IMR-90 (cell line): ENCODE data around the gene POLR1B. TPM values are rescaled to one million over a fixed set of nuclear protein-coding genes. Genes with fewer than 3 reads are reported as not detected.

ENCODE experiments used
- ATAC-seq: fragments of 200-7000 bp; cut with Tn5 transposase; 2 replicates; pipeline ENCODE4 v1.9.1; 2020; ENCODE audit warnings: low read depth, mild to moderate bottlenecking, moderate library complexity
- BruUV-seq: library from RNA; stranded (reverse); fragments of 400-500 nt; replicated peaks from 2 replicates; lab custom pipeline; 2021; lab: Mats Ljungman, UMichigan
- CTCF ChIA-PET: fragments of 300-600 bp; formaldehyde crosslinking; extraction: SDS; loops from one replicate; lab custom pipeline; 2021; ENCODE audit warnings: antibody characterized with exemption; lab: Yijun Ruan, JAX
- POLR2A ChIA-PET: fragments of 300-600 bp; sonication (Branson Sonifier 250); formaldehyde crosslinking; loops from one replicate; lab custom pipeline; 2022; ENCODE audit warnings: antibody characterized with exemption; ENCODE audit not compliant: unreplicated experiment; lab: Charles Lee
- DNase-seq: peaks from one replicate; pipeline ENCODE4 v3.0.0; 2013
- H2AFZ ChIP-seq: replicated peaks from 2 replicates; pipeline ENCODE3; 2013; ENCODE audit warnings: low read length, mild to moderate bottlenecking; ENCODE audit not compliant: poor library complexity
- H2AK5ac ChIP-seq: 2 replicates; pipeline ENCODE4 v1.6.1; 2013; ENCODE audit warnings: low read depth, low read length, inconsistent platforms
- H2AK9ac ChIP-seq: replicated peaks from 2 replicates; pipeline ENCODE3; 2013; ENCODE audit warnings: mild to moderate bottlenecking, low read depth, low read length, moderate library complexity; ENCODE audit not compliant: poor library complexity
- H2BK120ac ChIP-seq: 2 replicates; pipeline ENCODE4 v1.6.1; 2013; ENCODE audit warnings: low read depth, low read length, inconsistent platforms
- H2BK15ac ChIP-seq: 3 replicates; pipeline ENCODE4 v1.6.1; 2013; ENCODE audit warnings: low read depth, low read length, inconsistent platforms
- H2BK20ac ChIP-seq: 2 replicates; pipeline ENCODE4 v1.6.1; 2013; ENCODE audit warnings: low read depth, mild to moderate bottlenecking, inconsistent platforms, low read length, moderate library complexity
- H2BK5ac ChIP-seq: 2 replicates; pipeline ENCODE4 v1.6.1; 2013; ENCODE audit warnings: mild to moderate bottlenecking, low read depth, low read length, inconsistent platforms; ENCODE audit not compliant: poor library complexity, severe bottlenecking
- H3K14ac ChIP-seq: replicated peaks from 2 replicates; pipeline ENCODE4 v1.6.1; 2013; ENCODE audit warnings: low read depth, low read length, inconsistent platforms
- H3K18ac ChIP-seq: 2 replicates; pipeline ENCODE4 v1.6.1; 2013; ENCODE audit warnings: low read depth, low read length, control low read depth
- H3K23ac ChIP-seq: 2 replicates; pipeline ENCODE4 v1.6.1; 2013; ENCODE audit warnings: low read depth, low read length, inconsistent platforms
- H3K27ac ChIP-seq: 2 replicates; pipeline ENCODE4 v1.5.1; 2013; ENCODE audit warnings: mild to moderate bottlenecking, control low read depth, low read length; ENCODE audit not compliant: insufficient read depth
- H3K27me3 ChIP-seq: 2 replicates; pipeline ENCODE4 v1.6.1; 2013; ENCODE audit warnings: low read length; ENCODE audit not compliant: control insufficient read depth, insufficient read depth
- H3K36me3 ChIP-seq: 2 replicates; pipeline ENCODE4 v1.6.1; 2013; ENCODE audit warnings: low read length, mixed read lengths; ENCODE audit not compliant: control insufficient read depth, insufficient read depth
- H3K4ac ChIP-seq: 2 replicates; pipeline ENCODE4 v1.6.1; 2013; ENCODE audit warnings: low read depth, low read length, inconsistent platforms
- H3K4me1 ChIP-seq: 2 replicates; pipeline ENCODE4 v1.6.1; 2013; ENCODE audit warnings: low read length, mixed read lengths; ENCODE audit not compliant: control insufficient read depth, insufficient read depth
- H3K4me2 ChIP-seq: 2 replicates; pipeline ENCODE4 v1.6.1; 2013; ENCODE audit warnings: low read depth, mild to moderate bottlenecking, control low read depth, low read length, moderate library complexity
- H3K4me3 ChIP-seq: 2 replicates; pipeline ENCODE4 v1.5.1; 2013; ENCODE audit warnings: low read depth, mild to moderate bottlenecking, control low read depth, low read length, moderate library complexity; ENCODE audit not compliant: insufficient read depth
- H3K56ac ChIP-seq: 2 replicates; pipeline ENCODE4 v1.6.1; 2013; ENCODE audit warnings: low read length, inconsistent platforms; ENCODE audit not compliant: insufficient read depth; ENCODE audit errors: extremely low read depth
- H3K79me1 ChIP-seq, 2 experiments: 2 replicates each; pipeline ENCODE4 v1.6.1; 2013; ENCODE audit warnings: low read length in 2 of 2, inconsistent platforms in 1 of 2, low read depth in 1 of 2
- H3K9ac ChIP-seq: 2 replicates; pipeline ENCODE4 v1.6.1; 2013; ENCODE audit warnings: low read depth, low read length, control low read depth
- H3K9me1 ChIP-seq: 2 replicates; pipeline ENCODE4 v1.6.1; 2013; ENCODE audit warnings: low read length, inconsistent platforms; ENCODE audit not compliant: insufficient read depth
- H3K9me3 ChIP-seq: 2 replicates; pipeline ENCODE4 v1.6.1; 2013; ENCODE audit warnings: low read length; ENCODE audit not compliant: control insufficient read depth, insufficient read depth
- H4K20me1 ChIP-seq: 2 replicates; pipeline ENCODE4 v1.6.1; 2013; ENCODE audit warnings: low read length, inconsistent platforms; ENCODE audit not compliant: insufficient read depth
- H4K5ac ChIP-seq: 2 replicates; pipeline ENCODE4 v1.6.1; 2013; ENCODE audit warnings: mild to moderate bottlenecking, low read depth, low read length, control low read depth
- H4K8ac ChIP-seq, 2 experiments: 2 replicates each; pipeline ENCODE4 v1.6.1; 2013; ENCODE audit warnings: low read depth in 2 of 2, low read length in 2 of 2, control low read depth in 1 of 2, inconsistent platforms in 1 of 2
- H4K91ac ChIP-seq: 2 replicates; pipeline ENCODE4 v1.6.1; 2013; ENCODE audit warnings: low read depth, low read length, inconsistent platforms; ENCODE audit not compliant: insufficient read depth
- BHLHE40 ChIP-seq: fragments of 150-350 bp; IDR thresholded peaks from 2 replicates; pipeline ENCODE4 v1.6.1; 2016; ENCODE audit warnings: mild to moderate bottlenecking, low read depth, low read length
- CEBPB ChIP-seq: IDR thresholded peaks from 2 replicates; pipeline ENCODE4 v1.6.1; 2012; ENCODE audit warnings: low read depth, low read length, improper control_type of control experiment
- ELK1 ChIP-seq: fragments of 150-350 bp; IDR thresholded peaks from 2 replicates; pipeline ENCODE4 v1.6.1; 2016; ENCODE audit warnings: low read depth, mild to moderate bottlenecking, low read length, moderate library complexity, borderline replicate concordance
- FOS ChIP-seq: fragments of 150-350 bp; IDR thresholded peaks from 2 replicates; pipeline ENCODE4 v1.6.1; 2016; ENCODE audit warnings: low read depth, low read length
- MAZ ChIP-seq: IDR thresholded peaks from 2 replicates; pipeline ENCODE4 v1.6.1; 2012; ENCODE audit warnings: low read depth, mild to moderate bottlenecking, low read length, improper control_type of control experiment, moderate library complexity, borderline replicate concordance
- RFX5 ChIP-seq: IDR thresholded peaks from 2 replicates; pipeline ENCODE4 v1.8.0; 2012; ENCODE audit warnings: low read depth, mild to moderate bottlenecking, low read length, moderate library complexity
- WGBS, 2 experiments: methylation state at CpG; one replicate each; pipeline versions ENCODE4 v1.1.5 to v1.1.7; 2013; ENCODE audit warnings: missing lambda C conversion rate in 2 of 2; ENCODE audit not compliant: insufficient read length in 1 of 2; ENCODE audit errors: extremely low coverage in 2 of 2; 5-methylcytosine and 5-hydroxymethylcytosine counted together
- dilution Hi-C: fragments of 300-500 bp; cut with HindIII; formaldehyde crosslinking; loops from one replicate; pipeline ENCODE4 v1.14.3; 2018; ENCODE audit warnings: low sequenced_read_pairs; ENCODE audit not compliant: unreplicated experiment
- in situ Hi-C: fragments of 300-500 bp; cut with MboI; formaldehyde crosslinking; loops from 3 replicates; pipeline ENCODE4 v1.14.3; 2019; ENCODE audit warnings: low sequenced_read_pairs, inconsistent platforms, mixed read lengths
- intact Hi-C: fragments of 100-400 bp; cut with micrococcal nuclease; formaldehyde crosslinking; loops from 2 replicates; pipeline ENCODE4 v1.10.0; 2022
- polyA plus RNA-seq, 3 experiments: library from polyadenylated mRNA; depleted of rRNA; stranded (reverse); fragments of >200 nt; gene quantifications; 2 replicates each; pipeline ENCODE4 v1.2.3, GENCODE V29; 2012; ENCODE audit warnings: low replicate concordance in 1 of 3
- total RNA-seq: library from RNA; depleted of rRNA; stranded (reverse); fragments of >200 nt; gene quantifications from 2 replicates; pipeline ENCODE4 v1.2.3, GENCODE V29; 2012

POLR1B gene
- total and polyA plus RNA-seq, 2 of the 4 experiments (the other 2 are of a cell fraction), result 10.5 to 24.6 TPM

- Histone ChIP-seq H3K27me3 (no peaks in the 10 kb centered on the region), H3K36me3 (no peaks in the 10 kb centered on the region), H3K9me1 (peaks cover 3% of the 10 kb centered on the region; the same call in 1 of the 2 replicates), H3K27ac (no peak overlapping the region), H3K79me1 (no peaks in the 10 kb centered on the region), H2BK20ac (no peak overlapping the region), H3K4me3 (no peak overlapping the region), H2AK9ac (no peak overlapping the region), H3K9ac (no peak overlapping the region), H3K4me2 (no peak overlapping the region), H4K5ac (no peak overlapping the region), H3K14ac (no peak overlapping the region), H3K9me3 (no peaks in the 10 kb centered on the region), H2BK120ac (no peak overlapping the region), H3K56ac (no peak overlapping the region), H2BK5ac (no peak overlapping the region), H2AK5ac (no peak overlapping the region), H3K18ac (no peak overlapping the region), H4K91ac (no peak overlapping the region), H3K4me1 (0 out of 2 replicates have a peak, but pooled peaks cover 2% of the 10 kb centered on the region), H2BK15ac (no peak overlapping the region), H2AFZ (no peak overlapping the region), H3K4ac (no peak overlapping the region), H4K8ac (no peak overlapping the region), H4K20me1 (no peaks in the 10 kb centered on the region), H3K23ac (no peak overlapping the region)
- 100% methylated on average over 2 of the region's 10 CpGs; no CpG with 5 or more reads in 1 of the 2 experiments for WGBS, 2 experiments
- no TSS peak for BruUV-seq
- TF ChIP-seq FOS (no peak), ELK1 (no peak), BHLHE40 (no peak), RFX5 (no peak), CEBPB (no peak), MAZ (no peak)
- intact Hi-C loops (no loop called here), in situ Hi-C loops (no loop called here), dilution Hi-C loops (no loop called here)
- ATAC-seq (no peak), DNase-seq (no peak)
- ChIA-PET CTCF (interaction anchor here (0.9 to 2.4 kb wide), 3 partner anchors 29 to 129 kb away, joined by 3 to 7 read pairs (median 3); no protein-coding TSS in a partner anchor), POLR2A (no interaction called here)
These were observed 55.5 kb downstream of the POLR1B start for GRCh38 chr2:112597537-112598322.
